Left ventricle myocardium inferior (tissue), 1 donor: Measurements from ENCODE around the gene GBP1. TPM values are rescaled to one million over a fixed set of nuclear protein-coding genes. Genes with fewer than 3 reads are reported as not detected.
A peak's percentile ranks its signal among the peaks of the same experiment; 100 is the strongest.
"Not testable (repeated sequence)": the region's sequence is repeated elsewhere in the genome, so short reads cannot be mapped to it uniquely, and the experiment has no call there.

Experiments
- DNase-seq: peaks from one replicate; pipeline ENCODE4 v3.0.0-alpha.2; 2020
- H3K27ac ChIP-seq: fragments of 200-600 bp; replicated peaks from 2 replicates; pipeline ENCODE4 v1.8.0; 2021
- H3K27me3 ChIP-seq: fragments of 200-600 bp; 2 replicates; pipeline ENCODE4 v1.8.0; 2021; ENCODE audit warnings: low read depth
- H3K36me3 ChIP-seq: fragments of 200-600 bp; 2 replicates; pipeline ENCODE4 v1.8.0; 2021
- H3K4me1 ChIP-seq: fragments of 200-600 bp; 2 replicates; pipeline ENCODE4 v1.8.0; 2021
- H3K4me3 ChIP-seq: fragments of 200-600 bp; 2 replicates; pipeline ENCODE4 v1.8.0; 2021; ENCODE audit warnings: mild to moderate bottlenecking, moderate library complexity
- H3K9me3 ChIP-seq: fragments of 200-600 bp; replicated peaks from 2 replicates; pipeline ENCODE4 v1.8.0; 2021
- CTCF ChIP-seq: fragments of 200-600 bp; IDR thresholded peaks from 2 replicates; pipeline ENCODE4 v1.8.0; 2021; ENCODE audit warnings: antibody characterized with exemption, mild to moderate bottlenecking, borderline replicate concordance
- intact Hi-C: fragments of 100-400 bp; cut with micrococcal nuclease; formaldehyde crosslinking; loops from one replicate; pipeline ENCODE4 v1.11.0; 2022
- total RNA-seq: library from RNA; stranded (reverse); fragmentation: NEBNext Ultra II Directional; extraction: Animal tissue kit (Norgen Biotek cat#: 25700); gene quantifications from one replicate; pipeline ENCODE4 v1.2.1, GENCODE V29; 2021
- donor health status: DM: no; HTN: yes; CAD: no; lungs with severe emphysema.

Gene GBP1
- total RNA-seq, 1 donor from 2014 or later: 5.7 TPM

- intact Hi-C loops: no loop called here
- DNase-seq: no peak
- Histone ChIP-seq H3K4me3 (no peak overlapping the region), H3K9me3 (no peaks in the 10 kb centered on the region), H3K27me3 (no peaks in the 10 kb centered on the region), H3K4me1 (no peaks in the 10 kb centered on the region), H3K36me3 (no peaks in the 10 kb centered on the region), H3K27ac (no peak overlapping the region)
- TF ChIP-seq CTCF: no peak
Observed at GRCh38 chr1:89088572-89088971, 23.6 kb upstream of the GBP1 start.

GRCh38 chr1:89087241-89087640 is 22.2 kb upstream of the GBP1 start:
- Histone ChIP-seq H3K36me3 (no peaks in the 10 kb centered on the region), H3K27ac (no peak overlapping the region), H3K27me3 (no peaks in the 10 kb centered on the region), H3K4me3 (no peak overlapping the region), H3K4me1 (no peaks in the 10 kb centered on the region), H3K9me3 (no peaks in the 10 kb centered on the region)
- intact Hi-C loops: no loop called here
- DNase-seq: no peak
- TF ChIP-seq CTCF: no peak

GRCh38 chr1:89085781-89086180 is 20.8 kb upstream of the GBP1 start:
- Histone ChIP-seq H3K27ac (no peak overlapping the region), H3K4me1 (peaks cover 3% of the 10 kb centered on the region), H3K9me3 (no peaks in the 10 kb centered on the region), H3K36me3 (no peaks in the 10 kb centered on the region), H3K27me3 (no peaks in the 10 kb centered on the region), H3K4me3 (no peak overlapping the region)
- TF ChIP-seq CTCF: peak; percentile 71
- intact Hi-C loops: no loop called here
- DNase-seq: no peak

DNA sequence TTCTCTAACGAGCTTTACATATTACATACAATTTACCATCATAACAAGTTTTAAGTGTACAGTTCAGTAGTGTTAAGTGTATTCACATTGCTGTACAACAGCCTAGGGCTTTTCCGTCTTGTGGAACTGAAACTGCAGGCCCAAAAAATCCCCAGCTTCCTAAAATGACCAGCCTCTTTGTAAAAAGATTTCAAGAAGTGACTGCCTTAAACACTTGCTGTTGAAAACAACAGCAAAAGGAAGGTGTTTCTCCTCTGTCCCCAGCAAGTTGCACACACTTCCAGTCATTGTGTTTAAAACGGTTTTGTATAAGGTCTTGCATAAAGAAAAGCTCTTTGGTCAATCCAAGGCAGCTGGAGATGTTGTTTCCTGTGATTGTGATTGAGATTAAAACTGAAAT is 16.0 kb upstream of the GBP1 start:
- Histone ChIP-seq H3K36me3 (no peaks in the 10 kb centered on the region), H3K27me3 (no peaks in the 10 kb centered on the region), H3K4me3 (no peak overlapping the region), H3K9me3 (peaks cover 14% of the 10 kb centered on the region), H3K4me1 (peaks cover 8% of the 10 kb centered on the region), H3K27ac (peak overlapping the region; percentile 58)
- intact Hi-C loops: no loop called here
- DNase-seq: no peak
- no peak for TF ChIP-seq CTCF

DNA sequence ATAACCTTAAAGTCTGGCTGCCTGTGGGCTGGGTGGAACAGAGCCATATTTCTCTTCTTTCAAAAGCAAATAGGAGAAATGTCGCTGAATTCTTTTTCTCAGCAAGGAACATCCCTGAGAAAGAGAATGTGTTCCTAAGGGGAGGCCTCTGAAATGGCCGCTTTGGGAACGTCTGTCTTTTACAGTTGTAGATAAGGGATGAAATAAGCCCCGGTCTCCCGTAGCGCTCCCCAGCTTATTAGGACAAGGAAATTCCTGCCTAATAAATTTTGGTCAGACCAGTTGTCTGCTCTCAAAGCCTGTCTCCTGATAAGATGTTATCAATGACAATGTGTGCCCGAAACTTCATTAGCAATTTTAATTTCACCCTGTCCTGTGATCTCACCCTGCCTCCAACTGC is 15.1 kb upstream of the GBP1 start:
- peaks cover 21% of the 10 kb centered on the region for H3K9me3 ChIP-seq
- DNase-seq, H3K36me3 ChIP-seq, intact Hi-C loops, H3K4me3 ChIP-seq, H3K27me3 ChIP-seq, H3K4me1 ChIP-seq: not testable (repeated sequence)
- peak overlapping the region; percentile 58 for H3K27ac ChIP-seq

DNA sequence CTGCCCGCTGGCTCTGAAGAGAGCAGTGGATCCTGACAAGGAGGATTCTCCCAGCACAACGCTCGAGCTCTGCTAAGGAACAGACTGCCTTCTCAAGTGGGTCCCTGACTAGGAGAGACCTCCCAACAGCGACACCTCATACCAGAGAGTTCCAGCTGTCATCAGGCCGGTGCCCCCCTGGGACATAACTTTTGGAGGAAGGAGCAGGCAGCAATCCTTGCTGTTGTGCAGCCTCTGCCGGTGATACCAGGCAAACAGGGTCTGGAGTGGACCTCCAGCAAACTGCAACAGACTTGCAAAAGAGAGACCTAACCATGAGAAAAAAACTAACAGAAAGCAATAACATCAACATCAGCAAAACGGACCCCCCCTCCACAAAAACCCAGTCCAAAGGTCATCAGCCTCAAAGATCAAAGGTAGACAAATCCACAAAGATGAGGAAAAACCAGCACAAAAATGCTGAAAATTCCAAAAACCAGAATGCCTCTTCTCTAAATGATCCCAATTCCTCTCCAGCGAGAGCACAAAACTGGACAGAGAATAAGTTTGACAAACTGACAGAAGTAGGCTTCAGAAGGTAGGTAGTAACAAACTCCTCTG is 7.6 kb upstream of the GBP1 start:
- H3K27me3 ChIP-seq, DNase-seq, H3K27ac ChIP-seq, H3K4me3 ChIP-seq, intact Hi-C loops, H3K36me3 ChIP-seq, H3K4me1 ChIP-seq: not testable (repeated sequence)
- H3K9me3 ChIP-seq: peaks cover 17% of the 10 kb centered on the region
